Measurements from ENCODE around the gene ATP1A3.

ATP1A3 gene

DNA sequence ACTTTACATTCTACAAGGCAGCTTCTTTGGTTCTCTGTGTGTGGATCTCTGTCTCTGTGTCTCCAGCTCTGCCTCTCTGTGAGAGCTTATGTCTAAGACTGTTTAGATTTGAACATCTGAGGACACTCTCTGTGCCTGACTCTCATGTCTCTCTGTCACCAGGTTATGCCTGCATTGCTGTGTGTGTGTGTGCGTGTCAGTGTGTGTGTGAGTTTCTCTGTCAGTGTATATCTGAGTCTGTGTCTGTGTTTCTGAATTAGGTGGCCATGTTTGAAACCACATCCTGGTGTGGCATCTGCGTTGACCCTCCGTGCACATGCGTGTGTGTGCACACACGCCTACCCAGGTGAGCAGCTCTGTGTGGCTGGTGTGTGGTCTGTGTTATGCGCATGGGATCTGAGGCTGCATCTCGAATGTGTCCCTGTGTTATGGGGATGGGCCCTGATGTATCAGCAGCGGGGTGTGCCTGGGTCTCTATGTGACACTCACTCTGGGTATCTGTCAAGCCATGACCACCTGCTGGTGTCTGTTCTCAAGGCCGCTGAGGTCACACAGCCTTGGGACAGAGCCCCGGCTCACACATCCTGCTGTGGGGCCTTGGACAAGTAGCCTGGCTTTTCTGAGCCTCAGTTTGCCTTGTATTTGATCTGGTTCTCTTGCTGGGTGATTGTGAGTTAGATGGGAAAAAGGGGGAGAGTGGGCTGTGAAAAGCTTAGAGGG lies 6.7 kb downstream of the ATP1A3 start:
- DNase-seq (ENCODE audit: low read depth in 2 of 3, low spot score in 2 of 3) = no peak

DNA sequence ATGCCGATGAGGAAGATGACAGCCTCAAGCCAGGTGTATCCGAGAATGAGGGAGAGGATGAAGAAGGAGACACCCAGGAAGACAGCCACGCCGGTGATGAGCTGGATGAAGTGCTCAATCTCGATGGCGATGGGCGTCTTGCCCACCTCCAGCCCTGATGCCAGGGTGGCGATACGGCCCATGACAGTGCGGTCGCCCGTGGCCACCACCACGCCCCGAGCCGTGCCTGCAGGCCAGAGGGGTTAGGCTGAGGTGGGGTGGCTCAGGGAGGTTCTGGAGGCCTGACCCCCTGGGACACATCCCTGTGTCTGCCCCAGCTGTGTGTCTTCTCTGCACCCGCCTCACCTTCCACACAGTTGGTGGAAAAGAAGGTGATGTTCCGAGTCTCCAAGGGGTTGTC lies 9.1 kb downstream of the ATP1A3 start:
- no peak for DNase-seq (ENCODE audit: low read depth in 2 of 3, low spot score in 2 of 3)

DNA sequence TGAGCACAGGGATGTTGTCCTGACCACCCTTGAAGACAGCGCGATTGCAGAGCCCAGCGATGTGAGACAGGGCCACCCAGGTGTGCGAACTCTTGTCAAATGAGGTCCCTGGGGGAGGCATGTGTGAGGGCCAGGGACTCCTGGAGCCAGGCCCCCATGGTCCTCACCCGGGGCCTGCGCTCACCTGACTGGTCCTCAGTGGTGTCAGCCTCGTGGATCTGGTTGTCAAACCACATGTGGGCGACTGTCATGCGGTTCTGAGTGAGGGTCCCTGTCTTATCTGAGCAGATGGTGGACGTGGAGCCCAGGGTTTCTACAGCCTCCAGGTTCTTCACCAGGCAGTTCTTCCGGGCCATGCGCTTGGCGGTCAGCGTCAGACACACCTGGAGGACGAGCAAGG lies 12.3 kb downstream of the ATP1A3 start:
- DNase-seq (ENCODE audit: low read depth in 2 of 3, low spot score in 2 of 3) = no peak

DNA sequence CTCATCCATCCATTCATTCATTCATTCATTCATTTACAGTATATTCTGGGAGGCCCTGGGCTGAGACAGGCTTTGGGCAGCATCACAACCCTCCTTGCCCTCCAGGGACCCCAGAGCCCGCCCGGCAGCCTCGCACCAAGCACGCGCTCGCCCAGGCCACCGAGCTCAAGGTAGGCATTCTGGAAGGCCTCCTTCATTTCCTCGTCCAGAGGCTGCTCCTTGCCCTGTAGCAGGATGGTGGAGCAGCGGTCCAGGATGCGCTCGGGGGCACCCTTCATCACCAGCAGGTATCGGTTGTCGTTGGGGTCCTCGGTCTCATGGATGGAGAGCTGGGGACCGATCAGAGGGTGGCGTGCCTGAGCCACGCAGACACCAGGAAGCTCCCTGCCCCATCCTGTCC lies 15.6 kb downstream of the ATP1A3 start:
- DNase-seq (ENCODE audit: low read depth in 2 of 3, low spot score in 2 of 3) = no peak

DNA sequence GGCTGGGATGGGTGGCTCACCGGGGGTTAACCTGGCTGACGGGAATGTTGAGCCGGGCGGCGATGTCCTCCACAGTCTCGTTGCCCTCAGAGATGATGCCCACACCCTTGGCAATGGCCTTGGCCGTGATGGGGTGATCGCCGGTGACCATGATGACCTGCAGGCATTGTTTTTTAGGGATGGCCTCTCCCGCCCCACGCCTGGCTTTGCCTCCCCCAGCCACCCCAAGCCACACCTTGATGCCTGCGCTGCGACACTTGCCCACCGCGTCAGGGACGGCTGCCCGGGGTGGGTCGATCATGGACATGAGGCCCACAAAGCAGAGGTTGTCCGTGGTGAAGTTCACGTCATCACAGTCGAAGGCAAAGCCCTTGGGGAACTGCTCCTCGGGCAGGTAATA lies 16.1 kb downstream of the ATP1A3 start:
- DNase-seq (ENCODE audit: low read depth in 2 of 3, low spot score in 2 of 3) = no peak

DNA sequence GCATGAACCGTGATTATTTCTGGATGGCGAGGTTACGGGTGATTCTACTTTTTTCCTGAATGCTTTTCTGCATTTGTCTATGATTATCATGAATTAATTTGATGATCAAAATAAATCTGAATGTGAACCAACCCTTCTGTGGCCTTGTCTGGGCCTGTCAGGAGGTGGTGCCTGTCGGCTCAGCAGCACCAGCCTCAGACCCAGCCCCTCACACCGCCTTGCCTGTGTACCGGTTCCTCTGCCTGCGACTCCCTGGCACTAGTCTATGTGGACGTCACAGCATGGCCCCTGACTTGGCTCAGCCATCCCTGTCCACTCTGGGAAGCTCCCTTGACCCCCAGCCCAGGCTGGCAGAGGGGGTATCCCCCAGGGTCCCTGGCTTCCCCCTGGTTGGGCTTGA lies 19.4 kb downstream of the ATP1A3 start:
- DNase-seq (ENCODE audit: low read depth in 2 of 3, low spot score in 2 of 3) = no peak

DNA sequence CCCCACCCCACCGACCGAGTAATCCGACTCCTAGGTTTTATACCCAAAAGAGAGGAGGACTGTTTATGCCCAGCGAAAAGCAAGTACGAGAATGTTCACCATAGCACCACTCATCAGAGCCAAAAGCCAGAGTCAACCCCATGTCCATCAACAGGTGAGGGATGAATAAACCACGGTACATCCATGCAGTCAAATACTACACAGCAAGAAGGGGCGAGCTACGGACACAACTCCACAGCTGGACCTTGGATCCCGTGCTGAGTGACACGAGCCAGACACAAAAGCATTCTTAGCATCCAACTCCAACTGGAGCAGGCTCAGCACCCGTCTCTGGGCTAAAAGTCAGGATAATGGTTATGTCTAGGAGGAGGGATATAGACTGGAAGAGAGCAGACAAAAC lies 22.7 kb downstream of the ATP1A3 start:
- no peak for DNase-seq (ENCODE audit: low read depth in 2 of 3, low spot score in 2 of 3)

DNA sequence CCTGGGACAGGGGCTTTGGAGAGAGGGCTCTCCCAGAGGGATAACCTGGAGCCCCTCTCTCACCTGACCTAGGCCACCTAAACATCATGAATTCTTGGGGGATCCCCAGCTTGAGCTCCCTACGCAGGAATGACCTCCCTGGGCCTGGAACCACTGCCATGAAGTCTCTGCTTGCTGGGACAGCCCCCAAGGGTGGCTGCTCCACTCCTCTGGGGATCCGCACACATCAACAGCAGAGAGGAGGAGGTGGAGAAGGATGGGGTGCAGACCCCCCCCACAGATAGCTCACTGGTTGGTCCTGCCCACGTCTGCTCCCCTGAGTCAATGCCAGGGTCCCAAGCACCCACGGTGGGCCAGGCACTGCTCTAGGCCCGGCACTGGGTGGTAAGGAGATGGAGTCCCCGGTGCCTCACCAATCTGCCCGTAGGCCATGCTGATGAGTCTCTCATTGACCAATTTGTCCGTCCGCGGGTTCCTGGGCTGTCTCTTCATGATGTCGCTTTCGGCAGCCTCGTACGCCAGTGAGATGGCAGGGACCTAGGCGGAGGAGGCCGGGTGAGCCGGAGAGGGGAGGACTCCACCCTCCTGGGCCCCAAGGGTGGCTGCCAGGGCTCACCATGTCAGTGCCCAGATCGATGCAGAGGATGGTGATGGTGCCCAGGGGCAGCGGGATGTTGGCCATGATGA lies 24.1 kb downstream of the ATP1A3 start:
- no peak for DNase-seq (ENCODE audit: low read depth in 2 of 3, low spot score in 2 of 3)

DNA sequence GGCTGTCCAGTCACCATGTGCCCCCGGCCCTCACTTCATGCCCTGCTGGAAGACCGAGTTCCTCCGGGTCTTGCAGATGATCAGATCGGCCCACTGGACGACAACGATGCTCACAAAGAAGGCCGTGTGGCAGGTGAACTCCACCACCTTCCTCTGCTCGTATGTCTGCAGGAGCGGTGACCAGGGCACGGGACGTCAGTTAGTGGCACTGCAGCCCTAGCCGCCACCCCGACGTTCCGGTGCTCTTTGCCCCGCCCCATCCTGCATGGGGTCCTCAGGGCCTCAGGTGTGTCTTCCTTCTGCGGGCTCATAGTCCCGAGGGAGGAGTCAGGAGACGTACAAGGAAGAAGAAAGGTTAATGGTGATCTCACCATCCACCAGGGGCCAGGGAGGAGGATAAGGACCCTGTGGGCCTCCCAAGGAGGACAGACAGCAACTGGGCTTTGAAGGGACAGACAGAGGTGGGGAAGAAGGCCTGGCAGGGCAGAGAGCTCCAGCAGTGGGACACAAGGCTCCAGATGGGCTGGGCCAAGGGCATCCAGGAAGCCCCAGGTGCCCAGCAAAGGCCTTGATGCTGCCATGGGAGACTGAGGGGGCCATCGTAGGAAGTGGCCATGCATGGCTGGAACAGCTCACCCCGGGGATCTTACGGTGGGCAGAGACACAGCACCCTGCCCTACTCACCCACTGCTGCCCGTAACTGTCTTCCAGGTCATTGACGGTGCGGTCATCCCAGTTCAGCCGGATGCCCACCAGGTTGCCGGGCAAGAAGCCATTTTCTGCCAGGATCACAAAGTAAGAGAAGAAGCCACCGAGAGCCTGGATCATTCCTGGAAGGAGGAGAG lies 25.1 kb downstream of the ATP1A3 start:
- no peak for DNase-seq (ENCODE audit: low read depth in 2 of 3, low spot score in 2 of 3)

DNA sequence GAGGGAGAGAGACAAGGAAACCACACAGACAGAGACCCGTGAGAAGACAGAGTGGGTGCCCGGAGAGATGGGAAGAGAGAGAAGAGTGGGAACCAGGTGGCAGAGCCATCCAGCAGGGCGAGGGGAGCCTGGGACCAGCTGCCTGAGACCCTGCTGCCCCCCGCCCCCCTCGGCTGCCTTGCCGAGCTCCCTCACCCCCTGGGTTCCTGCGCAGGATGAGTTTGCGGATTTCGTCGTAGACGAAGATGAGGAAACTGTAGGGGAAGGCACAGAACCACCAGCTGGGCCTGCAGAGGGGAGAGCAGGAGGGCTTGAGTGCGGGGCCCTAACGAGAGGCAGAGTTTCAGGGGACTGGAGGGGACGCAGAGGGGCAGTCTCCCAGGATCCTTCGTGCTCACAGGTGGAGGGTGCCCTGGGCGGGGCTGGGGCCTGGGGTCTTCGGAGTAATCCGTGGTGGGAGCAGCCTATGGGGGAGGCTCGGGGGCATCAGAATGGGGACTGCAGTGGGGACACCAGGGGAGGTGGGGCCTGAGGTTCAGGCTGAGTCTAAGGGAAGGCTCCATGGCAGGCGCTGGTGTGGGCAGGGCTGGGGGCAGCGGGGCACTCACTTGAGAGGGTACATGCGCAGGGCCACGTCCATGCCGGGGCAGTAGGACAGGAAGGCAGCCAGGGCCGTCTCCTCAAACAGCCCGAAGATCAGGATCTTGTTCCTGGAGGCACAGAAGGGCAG lies 26.8 kb downstream of the ATP1A3 start:
- no peak for DNase-seq (ENCODE audit: low read depth in 2 of 3, low spot score in 2 of 3)

DNA sequence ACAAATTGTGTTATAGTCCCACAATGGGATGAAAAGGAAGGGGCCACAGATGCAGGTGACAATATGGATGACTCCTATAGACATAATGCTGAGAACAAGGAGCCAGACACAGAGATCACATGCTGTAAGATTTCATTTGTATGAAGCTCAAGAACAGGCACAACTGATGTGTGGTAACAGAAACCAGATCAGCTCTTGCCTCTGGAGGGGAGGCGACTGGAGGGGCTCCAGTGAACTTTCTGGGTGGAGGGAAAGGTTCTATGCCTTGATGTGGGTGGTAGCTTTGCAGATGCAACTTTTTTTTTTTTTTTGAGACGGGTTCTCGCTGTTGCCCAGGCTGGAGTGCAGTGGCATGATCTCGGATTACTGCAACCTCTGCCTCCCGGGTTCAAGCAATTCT lies 28.9 kb downstream of the ATP1A3 start:
- DNase-seq (ENCODE audit: low read depth in 2 of 3, low spot score in 2 of 3) = no peak

DNA sequence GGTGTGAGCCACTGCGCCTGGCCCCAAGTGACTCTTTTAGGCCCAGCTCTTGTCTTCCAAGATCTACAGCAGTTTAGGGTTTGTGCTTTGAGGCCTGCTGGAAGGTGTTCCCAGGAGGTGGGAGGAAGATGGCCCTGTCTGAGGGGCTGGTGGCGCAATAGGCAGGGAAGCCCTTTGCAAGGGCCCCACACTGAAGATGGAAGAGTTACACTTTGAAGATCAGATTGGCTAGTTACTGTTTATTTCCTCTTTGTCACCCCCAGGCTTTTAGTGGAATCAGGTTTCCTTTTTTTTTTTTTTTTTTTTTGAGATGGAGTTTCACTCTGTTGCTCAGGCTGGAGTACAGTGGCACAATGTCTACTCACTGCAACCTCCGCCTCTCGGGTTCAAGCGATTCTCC lies 33.1 kb downstream of the ATP1A3 start:
- DNase-seq (ENCODE audit: low read depth in 2 of 3, low spot score in 2 of 3) = no peak

DNA sequence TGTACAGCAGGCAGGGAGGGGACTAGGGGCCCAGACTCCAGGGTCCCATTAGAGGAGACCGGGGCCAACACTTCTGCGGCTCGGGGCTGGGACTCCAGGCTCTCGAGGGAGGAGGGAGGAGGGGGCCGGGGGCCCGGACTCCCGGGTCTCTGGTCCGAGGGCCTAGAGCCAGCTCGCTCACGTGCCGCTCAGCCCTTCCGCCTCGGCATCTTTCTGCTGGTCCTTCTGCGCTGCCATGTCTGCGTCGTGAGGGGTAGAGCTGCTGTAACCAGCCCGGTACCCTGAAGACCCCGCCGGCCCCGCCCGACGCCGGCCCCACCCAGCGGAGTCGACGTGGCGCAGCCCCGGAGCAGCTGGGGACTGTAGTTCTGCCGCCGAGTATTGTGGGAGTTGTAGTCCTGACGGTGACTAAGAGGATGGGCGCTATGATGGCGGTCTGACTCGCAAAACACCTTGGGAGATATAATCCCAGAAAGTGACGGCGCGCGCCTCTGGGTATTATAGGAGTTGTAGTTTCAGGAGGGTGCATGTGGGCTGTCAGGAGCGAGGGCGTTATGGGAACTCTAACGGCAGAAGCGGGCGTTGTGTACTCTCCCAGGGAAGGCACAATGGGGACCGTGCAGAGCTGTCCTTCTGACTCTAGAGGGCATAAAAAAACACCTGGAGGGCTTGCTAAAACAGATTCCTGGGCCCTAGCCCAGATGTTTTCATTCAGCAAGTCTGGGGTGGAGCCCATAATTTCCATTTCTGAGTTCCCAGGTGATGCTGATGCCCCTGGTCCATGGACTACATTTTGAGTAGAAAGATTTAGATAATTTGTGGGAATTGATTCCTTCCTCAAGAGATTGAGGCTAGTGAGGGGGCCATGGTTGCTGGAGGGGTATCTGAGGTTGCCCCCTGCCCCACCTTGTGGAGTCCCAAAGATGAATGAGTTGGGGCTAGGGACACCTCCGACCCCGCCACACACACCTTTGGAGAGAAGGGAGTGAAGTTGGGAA lies 34.7 kb downstream of the ATP1A3 start, which contains the start of gene RABAC1:
Gene RABAC1, minus strand, starts transcription at position 266 of the 998 bp plus-strand sequence. Its CDS starts 29 bp downstream, at position 237.
- peak; percentile 63 to 74 (median 70) for DNase-seq (ENCODE audit: low read depth in 2 of 3, low spot score in 2 of 3)

DNA sequence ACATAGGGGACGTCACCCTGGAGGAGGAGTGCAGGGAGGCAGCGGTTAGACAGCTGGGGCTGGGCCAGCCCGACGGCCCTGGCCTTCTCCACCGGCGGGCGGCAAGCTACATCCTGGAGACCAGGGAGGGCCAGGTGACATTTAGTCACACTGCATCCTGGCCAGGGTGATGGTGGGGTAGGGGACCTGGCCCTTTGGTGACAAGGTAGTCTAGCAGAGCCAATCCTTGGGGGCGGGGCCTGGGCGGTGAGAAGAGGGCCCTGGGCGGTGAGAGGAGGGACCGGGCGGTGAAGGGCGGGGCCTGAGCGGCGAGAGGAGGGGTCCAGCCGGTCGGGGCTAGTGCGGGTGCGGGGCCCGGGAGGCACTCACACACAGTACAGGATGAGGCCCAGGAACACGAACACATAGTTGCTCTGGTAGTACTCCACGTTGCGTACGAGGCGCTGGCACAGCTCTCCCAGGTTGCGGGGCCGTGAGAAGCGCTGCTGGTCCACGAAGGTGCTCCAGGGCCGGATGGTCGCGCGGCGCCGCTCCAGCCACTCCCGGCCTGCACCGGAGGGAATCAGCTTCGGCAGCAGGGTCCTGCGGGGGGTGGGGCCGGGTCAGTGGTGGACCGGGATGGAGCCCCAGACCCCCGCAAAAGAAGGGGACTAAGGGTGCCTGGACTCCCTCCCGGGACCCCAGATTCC lies 35.5 kb downstream of the ATP1A3 start:
- DNase-seq (ENCODE audit: low read depth in 2 of 3, low spot score in 2 of 3) = peak; percentile 59 to 65 (median 65)

DNA sequence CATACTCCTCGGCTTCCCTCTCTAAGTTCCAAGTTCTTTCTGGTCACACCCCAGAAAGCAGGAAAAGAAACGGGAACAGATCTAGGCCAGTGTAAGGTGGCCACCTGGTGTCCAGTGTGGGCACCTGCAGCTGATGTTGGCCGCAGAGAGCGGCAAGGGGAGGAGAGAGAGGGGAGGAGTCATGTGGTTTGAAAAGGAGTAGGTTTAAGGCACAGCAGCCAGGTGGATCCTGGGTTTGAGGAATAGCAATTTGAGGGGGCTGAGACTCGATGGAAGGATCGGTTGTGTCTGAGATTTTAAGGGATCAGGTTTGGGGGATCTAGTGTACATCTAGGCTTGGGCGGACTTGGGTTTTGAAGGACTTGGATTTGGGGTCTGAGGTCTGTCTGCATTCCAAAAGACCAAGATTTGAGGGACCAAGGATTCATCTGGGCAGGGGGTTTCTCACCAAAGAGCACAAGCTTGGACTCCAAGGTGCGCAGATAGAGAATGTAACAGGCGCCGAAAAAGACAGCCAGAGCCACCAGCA lies 36.1 kb downstream of the ATP1A3 start:
- DNase-seq (ENCODE audit: low read depth in 2 of 3, low spot score in 2 of 3) = no peak

DNA sequence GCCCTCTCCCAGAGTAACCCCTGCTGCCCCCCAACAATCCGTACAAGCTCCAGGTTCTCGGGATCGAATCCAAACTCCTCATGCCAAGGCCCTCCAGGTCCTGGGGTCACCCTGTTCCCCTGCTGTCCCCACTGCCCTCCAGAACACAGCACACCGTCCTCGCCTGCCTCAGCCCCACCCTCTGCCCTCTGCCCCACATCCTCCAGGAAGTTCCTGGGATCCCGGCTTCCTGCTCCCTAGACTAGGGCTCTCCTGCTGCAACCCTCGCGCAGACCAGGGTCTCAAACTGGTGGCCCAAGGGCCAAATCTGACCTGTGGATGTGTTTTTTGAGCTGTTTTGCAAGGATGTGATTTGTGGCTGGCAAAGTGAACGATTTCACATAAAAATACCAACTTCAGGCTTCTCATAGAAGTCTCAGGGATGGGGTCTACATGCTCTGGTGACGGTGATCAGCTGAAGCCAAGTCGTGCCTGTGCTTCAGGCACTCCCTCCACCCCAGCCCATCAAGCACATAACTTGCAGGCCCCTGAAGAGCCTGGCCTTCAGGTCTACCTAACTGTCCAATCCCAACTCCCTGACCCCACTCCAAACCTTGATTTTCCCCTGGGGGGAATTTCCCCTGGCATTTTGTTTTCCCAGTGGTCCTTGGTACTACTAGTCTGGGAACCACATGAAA lies 36.7 kb downstream of the ATP1A3 start:
- DNase-seq (ENCODE audit: low read depth in 2 of 3, low spot score in 2 of 3) = no peak

DNA sequence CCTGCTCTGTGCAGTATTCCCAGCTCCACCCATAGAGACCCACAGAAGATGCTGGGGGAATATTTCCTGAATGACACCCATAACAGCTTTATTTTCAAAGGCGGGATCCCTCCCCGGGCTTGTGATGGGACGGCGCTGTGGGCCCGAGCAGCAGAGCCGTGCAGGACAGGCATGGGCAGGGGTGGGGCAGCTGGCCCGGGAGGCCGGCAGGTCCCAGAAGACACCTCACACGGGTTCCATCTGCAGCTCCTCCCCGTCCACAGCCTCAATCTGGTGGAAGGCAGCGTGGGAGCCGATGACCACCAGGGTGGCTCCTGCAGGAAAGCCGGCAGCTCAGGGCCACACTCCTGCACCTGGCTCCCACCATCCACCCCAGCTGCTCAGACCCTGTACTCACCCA lies 37.4 kb downstream of the ATP1A3 start:
- DNase-seq (ENCODE audit: low read depth in 2 of 3, low spot score in 2 of 3) = no peak

DNA sequence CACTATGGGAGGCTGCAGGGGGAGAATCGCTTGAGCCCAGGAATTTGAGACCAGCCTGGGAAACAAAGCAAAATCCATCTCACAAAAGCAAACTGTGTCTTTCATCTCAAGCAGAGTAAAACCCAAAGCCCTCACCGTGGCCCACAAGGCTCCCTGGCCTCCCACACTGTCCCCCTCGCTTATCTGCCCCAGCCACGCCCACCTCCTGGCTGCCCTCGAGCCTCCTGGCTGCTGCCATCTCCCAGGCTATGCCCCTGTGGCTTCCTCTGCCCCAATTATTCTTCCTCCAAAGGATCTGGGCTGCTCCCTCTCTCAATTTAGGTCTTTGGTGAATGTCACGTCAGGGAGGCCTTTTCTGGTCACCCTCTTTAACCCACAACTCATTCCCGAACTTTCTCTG lies 38.5 kb downstream of the ATP1A3 start:
- DNase-seq (ENCODE audit: low read depth in 2 of 3, low spot score in 2 of 3) = no peak
